Measurements from ENCODE around the gene ZSCAN2.
"Not testable (repeated sequence)": the region's sequence is repeated elsewhere in the genome, so short reads cannot be mapped to it uniquely, and the experiment has no call there.

ZSCAN2 gene

DNA sequence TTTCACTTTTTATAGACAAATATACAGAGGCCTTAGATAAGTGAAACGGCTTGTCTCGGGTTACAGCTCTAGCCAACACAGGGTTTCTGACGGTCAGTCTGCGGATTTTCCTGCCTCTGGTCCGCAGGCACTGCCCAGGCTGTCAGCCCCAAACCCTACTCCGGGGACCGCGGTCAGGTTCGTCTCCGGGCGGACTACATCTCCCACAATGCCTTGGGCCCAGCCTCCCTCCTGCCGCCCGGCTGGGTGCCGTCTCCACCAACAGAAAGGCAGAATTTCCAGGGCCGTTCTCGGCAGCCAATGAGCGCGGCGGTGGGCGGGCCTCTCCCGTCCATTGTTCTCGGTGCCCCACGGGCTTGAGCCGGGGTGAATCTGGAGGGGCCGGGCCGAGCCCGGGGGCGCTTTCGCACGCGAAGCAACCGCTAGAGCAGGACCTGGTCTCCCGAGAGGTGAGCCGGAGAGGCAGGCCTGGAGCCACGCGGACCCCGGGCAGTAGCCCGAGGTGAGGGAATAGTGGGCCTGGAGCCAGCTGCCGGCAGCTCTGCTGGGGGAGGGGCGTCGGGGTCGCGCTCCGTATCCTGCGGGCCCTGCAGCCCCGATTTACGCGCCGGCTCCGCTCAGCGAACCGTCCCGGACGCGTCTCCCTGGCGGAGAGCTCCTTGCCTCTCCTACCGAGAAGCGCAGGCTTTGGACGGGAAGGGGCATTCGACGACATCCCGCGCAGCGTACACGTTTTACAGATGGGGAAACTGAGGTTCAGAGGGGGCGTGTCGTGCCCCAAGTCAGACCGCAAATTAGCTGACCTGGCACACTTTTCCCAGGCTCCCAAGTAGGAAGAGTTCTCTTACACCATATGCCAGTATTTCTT is at the start of gene ZSCAN2:
Gene ZSCAN2, plus strand, starts transcription at position 323 of the 868 bp plus-strand sequence. CDS start 2,919 bp downstream, outside the sequence.
- DNase-seq: peak; percentile 96

DNA sequence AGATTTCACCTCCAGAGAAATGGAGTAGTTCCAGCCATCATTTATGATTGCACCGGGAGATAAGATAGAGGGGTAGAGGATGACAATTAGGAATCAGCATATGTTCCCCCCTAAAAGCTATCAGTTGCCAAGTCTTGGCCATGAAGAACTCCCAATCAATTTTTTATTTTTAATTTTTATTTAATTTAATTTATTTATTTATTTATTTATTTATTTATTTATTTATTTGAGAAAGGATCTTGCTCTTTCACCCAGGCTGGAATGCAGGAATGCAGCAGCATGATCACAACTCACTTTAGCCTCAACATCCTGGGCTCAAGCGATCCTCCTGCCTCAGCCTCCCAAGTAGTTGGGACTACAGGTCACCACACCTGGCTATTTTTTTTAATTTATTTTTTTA is 49.2 kb upstream of the ZSCAN2 start:
- not testable (repeated sequence) for DNase-seq

DNA sequence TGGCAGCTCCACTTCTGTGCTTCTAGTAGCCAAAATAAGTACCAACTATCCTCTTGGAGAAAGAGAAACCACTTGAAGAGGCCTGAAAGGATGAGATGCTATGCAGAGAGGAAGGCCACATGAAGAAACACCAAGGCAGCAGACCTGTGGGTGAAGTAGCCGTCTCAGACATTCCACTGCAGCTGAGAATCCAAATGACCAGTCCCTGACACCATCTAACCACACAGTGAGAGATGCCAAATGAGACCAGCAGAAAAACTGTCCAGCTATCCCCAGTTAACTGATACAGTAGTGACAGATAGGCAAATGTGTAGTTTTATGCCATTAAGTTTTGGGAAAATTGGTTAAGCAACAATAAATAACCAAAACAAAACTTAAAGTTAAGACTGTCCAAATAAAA is 47.9 kb upstream of the ZSCAN2 start:
- no peak for DNase-seq

DNA sequence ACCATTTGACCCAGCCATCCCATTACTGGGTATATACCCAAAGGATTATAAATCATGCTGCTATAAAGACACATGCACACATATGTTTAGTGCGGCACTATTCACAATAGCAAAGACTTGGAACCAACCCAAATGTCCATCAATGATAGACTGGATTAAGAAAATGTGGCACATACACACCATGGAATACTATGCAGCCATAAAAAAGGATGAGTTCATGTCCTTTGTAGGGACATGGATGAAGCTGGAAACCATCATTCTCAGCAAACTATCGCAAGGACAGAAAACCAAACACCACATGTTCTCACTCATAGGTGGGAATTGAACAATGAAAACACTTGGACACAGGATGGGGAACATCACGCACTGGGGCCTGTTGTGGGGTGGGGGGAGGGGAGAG is 44.1 kb upstream of the ZSCAN2 start:
- DNase-seq: not testable (repeated sequence)

DNA sequence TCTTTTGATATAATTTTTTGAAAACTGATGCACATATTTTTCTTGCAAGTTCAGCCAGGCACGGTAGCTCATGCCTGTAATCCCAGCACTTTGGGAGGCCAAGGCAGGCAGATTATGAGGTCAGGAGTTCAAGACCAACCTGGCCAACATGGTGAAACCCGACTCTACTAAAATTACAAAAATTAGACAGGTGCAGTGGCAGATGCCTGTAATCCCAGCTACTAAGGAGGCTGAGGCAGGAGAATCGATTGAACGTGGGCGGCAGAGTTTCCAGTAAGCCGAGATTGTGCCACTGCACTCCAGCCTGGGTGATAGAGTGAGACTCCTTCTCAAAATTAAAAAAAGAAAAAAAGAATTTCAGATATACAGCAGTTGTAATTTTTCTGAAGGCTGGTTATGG is 32.8 kb upstream of the ZSCAN2 start:
- not testable (repeated sequence) for DNase-seq

DNA sequence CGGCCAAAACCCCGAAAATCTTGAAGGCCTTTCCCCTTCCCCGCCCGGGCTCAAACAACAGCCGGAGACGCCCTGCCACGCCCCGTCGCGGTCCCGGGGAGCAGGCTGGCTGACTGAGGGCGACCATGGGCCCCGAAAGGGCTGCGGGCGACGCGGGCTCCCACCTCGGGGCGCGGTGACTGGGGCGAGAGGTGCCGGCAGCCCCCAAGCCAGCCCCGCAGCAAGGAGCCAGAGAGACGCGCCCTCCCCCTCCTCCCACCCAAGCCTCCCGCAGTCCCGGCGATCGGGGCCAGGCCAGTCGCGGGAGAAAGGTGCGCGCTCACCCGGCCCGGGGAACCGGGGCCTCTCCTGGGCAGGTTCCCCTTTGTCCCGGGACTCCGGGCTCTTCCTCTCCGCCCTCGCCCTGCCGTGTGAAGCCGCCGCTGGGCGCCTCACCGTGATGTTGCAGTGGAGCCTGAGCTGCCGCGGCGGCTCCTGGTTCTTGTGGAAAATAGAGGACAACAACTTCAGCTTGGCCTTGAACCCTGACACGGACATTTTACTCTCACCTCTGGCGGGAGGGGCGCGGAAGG is 30.6 kb upstream of the ZSCAN2 start:
- DNase-seq: peak; percentile 63

DNA sequence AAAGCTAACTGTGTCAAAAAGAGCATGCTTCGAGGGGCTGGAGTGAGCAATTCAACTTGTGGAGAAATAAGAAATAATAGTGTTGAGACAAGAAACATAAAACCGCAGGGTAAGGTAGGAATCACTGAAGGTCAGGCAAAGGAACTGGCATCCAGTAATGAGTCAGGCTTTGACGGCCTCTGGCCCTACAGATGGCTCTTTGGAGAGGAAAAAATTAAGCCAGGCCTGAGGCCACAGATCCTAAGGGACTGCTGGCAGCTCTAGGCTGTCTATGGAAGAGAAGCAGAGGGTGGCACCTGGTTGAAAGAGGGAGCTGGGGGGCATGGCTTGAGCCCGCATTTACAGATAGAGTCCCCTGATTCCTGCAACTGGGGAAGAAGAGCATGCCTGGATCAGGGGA is 28.6 kb upstream of the ZSCAN2 start:
- DNase-seq: no peak

DNA sequence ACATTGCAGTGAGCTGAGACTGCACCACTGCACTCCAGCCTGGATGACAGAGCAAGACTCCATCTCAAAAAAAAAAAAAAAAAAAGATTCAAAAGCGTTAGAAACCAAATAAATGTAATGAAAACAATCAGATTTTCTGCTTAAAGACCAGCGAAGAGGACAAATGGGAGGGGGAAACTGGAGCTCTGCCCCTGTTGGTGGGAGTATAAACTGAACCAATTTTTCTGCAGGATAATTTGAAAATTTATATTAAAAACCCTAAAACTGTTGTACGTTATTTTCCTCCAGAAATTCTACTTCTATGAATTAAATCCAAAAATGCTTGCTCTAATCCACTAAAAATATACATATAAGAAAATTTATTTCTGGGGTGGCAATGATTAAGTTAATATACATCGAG is 25.3 kb upstream of the ZSCAN2 start:
- no peak for DNase-seq

DNA sequence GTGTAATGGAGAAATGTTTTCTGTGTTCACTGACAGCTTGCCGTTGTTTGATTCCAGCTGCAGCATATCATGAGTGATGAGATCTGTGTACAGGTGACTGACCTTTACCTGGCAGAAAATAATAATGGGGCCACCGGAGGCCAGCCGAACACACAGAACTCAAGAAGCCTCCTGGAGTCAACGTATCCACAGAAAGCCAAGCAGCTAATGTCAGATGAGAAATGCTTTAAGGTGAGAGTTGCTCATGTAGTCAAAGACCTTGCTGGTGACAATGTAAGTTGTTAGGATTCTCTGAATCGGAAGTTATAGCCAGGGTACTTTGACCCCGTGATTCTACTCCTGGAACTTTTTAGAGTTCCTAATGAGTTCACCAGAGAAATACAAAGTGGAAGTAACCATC is 22.9 kb upstream of the ZSCAN2 start:
- not testable (repeated sequence) for DNase-seq

DNA sequence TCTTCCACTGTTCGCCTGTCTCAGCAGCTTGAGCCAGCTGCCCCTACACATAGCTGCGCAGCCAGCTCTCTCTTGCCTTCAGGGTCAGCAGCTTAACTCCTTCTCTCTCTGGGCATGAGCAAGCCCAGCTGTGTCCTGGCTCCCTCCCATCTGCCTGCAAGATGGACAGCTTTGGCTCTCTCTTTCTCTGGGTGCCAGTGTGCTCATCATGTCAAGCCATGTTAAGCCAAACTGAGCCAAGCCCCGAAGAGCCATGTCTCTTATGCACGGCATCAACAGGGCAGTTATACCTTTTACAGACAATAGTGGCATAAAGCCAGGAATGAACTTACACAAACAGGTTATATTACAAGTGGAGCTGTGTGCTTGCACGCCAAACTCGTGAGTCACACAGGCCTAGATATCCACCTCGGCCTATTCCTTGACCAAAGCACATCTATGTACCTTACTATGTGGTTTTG is 21.5 kb upstream of the ZSCAN2 start:
- DNase-seq: not testable (repeated sequence)

DNA sequence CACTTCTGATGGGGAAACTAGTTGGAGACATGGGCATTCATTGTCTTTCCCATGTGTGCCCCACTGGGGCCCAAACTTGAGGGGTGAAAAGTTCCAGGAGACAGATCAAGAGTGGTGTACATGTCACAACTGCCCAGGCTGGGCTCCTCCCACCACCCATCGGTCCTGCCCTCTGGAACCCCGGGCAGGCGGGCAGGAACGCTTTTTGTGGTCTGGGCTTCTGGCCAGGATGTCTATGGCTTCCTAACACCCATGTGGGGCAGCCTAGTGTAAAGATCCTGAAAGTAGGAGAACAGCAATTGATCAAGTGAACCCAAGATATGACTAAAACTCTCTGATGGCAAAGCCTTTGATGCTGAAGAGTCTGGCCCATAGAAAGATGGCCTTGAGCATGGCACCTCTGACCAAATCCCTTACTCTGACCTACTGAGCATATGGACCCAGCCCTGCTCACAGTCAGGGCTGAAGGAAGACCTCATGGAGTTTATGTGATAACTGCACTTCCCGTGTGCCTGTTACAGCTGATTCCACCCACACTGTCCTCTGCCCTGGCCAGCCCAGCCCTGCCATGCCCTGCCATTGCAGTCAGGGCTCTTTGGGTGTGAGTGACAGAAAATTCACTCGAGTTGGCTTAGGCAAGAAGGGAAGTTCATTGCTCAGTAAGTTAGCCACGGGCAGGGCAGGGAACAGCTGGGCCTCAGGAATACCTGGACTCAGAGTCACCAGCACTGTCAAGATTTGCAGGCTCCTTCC is 19.0 kb upstream of the ZSCAN2 start:
- DNase-seq: peak; percentile 42

DNA sequence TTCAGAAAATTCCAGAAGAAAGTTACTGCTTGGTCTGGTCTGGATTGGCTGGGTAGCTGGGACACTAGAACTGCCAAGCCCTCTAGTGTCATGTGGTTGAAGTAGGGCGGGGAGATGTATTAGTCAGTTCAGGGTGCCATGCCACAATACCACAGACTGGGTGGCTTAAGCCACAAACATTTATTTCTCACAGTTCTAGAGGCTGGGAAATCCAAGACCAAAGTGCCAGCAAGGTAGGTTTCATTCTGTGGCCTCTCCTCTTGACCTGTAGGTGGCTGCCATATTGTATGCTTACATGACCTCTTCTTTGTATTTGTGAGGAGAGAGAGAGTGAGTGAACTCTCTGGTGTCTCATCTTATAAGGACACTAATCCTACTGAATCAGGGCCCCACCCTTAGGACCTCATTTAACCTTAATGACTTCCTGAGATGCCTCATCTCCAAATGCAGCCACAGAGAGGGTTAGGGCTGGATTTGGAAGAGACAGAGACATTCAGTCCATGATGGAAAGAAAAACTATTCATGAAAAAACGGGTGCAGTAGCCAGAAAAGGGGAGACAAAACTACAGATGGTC is 18.1 kb upstream of the ZSCAN2 start:
- peak; percentile 13 for DNase-seq

DNA sequence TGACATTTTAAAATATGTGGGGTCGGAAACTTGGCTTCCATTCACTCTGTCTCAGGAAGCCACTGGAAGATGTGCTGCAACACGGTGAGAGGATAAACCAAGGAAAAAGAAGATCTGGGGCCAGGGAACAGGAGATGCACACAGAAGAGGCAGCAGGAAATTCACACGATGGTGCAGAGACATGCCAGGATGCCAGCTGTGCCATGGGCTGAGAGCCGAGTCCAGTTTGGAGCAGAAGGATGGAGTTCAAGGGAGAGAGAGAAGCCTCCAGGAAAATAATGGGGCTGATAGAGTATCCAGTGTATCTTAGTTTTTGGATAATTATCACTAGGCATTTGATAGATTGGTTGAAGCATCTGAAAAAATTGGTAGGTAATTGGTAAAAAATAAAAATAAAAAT is 16.9 kb upstream of the ZSCAN2 start:
- DNase-seq: not testable (repeated sequence)

DNA sequence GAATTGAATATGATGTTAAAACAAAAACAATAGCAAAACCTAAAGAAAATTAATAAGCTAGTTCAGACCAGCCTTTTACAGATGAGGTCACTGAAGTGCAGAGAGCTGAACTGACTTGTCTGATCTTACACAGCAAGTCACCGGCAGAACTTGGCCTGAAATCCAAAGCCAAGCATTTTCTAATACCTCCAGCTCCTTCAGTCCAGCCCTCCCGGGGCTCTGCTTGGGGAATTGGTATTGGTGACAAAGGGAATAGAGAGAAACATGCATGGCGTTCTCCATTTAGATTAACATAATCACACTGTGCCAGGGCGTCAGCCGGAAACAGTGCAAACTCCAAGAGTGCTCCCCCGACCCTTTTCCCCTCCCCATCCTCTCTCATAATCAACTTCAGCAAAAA is 14.1 kb upstream of the ZSCAN2 start:
- no peak for DNase-seq

DNA sequence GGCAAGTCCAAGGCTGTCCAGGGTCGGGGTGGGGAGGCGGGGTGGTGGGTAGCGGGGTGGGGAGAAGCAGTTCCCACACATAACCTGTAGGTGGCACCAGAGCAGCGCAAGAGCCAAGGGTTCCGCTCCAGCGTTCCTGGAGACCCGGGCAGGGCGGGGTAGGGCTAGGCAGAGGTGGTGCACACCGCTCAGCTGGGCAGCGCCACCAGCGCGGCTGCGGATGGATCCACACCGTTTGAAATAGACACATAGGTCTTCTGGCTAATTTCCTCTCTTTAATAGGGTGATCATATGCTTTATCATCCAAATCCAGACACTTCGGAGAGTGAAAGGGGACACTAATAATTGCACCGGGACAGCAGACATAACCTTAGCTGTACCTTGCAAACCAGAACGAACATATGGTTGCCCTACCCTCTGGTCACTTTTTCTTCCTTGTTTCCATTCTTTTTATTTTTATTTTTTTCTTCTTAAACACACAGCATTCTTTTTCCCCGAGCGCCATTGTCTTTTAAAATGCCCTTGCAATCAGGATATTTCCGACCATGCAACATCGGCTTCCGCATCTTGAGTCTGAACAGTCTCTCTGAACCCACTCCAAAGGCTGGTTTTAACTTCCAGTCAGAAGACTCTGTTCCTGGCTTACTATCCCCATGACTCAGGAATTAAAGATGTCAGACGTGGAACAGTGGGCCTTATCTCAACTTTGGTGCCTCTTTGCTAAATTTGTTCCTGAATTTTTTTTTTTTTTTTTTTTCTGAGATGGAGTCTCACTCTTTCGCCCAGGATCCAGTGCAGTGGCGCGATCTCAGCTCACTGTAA is 12.5 kb upstream of the ZSCAN2 start:
- DNase-seq: peak; percentile 81

DNA sequence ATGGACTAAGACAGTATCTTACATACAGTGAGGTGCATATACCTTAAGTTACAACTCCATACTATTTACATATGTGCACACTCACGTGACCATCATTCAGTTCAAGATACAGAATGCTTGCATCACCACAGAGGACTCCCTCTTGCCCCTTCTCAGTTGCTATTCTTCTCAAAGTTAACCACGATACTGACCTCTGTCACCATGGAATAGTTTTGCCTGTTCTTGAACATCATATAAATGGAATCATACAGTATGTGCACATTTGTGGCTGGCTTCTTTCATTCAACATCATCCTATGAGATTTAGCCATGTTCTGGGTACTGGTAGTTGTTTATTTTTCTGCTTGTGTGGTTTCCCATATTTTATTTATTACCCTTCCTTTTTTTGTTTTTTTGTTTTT is 10.4 kb upstream of the ZSCAN2 start:
- no peak for DNase-seq

DNA sequence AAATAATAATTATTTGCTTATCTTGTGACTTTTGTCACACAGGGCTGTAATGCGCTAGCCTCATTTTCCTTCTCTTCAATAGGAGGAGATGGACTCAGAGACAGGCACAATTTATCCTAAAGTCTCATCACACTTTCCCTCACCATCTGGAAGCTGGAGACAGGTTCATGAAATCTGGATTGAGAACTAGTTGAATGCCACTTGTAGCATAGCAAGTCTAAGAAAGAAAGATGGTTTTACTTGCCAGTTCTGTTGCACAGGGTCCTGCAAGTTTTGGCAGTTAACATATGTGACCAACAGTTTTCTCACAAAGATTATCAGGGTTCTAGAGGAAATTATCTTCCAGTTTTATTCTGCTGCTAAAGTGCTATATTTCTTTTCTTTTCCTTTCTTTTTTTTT is 9.0 kb upstream of the ZSCAN2 start:
- no peak for DNase-seq

DNA sequence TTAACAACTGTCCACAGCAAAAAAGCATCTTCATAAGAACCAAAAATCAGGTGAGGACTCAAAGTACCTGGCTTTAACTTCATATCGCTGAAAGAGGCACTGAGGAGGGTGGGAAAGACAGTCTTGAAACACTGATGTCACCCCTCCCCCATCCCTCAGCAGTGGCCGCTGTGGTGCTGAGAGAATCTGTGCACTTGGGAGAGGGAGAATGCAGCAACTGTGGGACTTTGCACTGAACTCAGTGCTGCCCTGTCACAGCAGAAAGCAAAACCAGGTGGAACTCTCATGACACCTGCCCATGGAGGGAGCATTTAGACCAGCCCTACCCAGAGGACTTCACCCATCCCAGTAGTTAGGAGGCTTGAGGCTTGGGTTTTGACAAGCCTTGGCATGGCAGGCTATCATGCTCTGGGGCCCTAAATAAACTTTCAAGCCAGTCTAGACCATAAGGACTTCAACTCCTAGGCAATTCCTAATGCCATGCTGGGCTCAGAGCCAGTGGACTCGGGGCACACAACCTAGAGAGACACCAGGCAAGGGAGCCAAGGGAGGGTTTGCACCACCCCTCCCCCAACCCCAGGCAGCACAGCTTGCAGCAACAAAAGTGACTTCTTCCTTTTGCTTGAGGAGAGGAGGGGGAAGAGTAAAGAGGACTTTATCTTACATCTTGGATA is 6.1 kb upstream of the ZSCAN2 start:
- DNase-seq: no peak

DNA sequence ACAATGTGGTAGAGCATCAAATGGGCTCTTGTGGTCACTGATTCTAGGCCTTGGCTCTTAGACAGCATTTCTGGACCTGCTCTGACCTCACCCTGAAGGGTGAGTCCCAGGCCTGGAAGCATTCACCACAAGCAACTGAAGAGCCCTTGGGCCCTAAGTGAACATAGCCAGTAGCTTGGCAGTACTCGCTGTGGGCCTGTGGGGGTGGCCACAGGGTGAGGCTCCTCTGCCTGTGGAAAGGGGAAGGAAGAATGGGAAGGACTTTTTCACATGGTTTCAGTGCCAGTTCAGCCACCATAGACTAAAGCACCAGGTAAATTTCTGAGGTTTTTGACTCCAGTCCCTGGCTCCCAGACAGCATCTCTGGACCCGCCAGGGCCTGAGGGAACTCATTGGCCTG is 5.1 kb upstream of the ZSCAN2 start:
- DNase-seq: peak; percentile 74

DNA sequence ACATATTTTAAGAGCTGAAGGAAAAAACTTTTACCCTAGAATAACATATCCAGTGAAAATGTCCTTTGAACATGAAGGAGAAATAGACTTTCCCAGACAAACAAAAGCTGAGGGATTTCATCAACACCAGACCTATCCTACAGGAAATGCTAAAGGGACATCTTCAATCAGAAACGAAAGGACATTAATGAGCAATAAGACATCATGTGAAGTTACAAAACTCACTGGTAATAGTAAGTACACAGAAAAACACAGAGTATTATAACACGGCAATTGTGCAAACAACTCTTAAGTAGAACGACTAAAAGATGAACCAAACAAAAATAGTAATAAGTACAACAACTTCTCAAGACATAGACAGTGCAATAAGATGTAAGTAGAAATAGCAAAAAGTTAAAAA is 3.5 kb upstream of the ZSCAN2 start:
- DNase-seq: peak; percentile 79

DNA sequence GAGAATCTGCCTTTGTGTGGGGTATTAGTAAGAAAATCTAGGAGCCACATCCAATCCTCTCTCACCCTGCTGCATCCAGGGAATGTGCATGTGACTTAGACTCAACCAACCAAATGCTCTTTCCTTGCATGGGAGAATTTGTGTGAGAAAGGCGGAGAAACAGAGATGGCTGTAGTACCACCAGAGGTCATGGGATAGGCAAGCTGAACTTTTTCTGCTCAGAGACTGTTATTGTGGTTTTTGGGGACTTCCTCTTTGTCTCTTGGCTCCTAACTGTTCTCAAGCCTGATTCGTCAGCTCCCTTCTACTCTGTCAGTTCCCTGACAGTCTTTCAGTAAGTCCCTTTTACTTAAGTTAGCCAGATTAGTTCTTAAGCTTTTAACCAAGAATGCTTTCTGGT is 2.6 kb upstream of the ZSCAN2 start:
- peak; percentile 89 for DNase-seq

DNA sequence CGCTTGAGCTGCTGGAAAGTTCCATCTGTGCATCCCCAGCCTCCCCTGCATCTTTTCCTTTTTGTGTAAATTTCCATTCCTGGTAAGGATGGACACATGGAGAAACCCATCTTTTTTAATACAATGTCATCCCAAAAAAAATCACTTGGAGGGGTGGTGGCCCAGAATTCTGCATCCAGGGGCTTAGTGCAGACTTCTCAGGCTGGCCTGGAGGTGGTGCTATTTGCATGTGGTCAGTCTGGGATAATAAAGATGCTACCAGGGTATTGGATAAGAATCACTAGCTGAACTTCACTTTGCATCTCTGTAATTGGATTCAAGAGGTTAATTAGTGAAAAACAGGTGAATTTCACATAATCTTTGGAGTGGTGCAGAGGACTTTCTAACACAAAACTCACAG is 1.8 kb upstream of the ZSCAN2 start:
- DNase-seq: peak; percentile 41
